Esophagus muscularis mucosa (tissue), 4 donors: ENCODE data around the gene ATP2B2. TPM values are rescaled to one million over a fixed set of nuclear protein-coding genes. Genes with fewer than 3 reads are reported as not detected.

ENCODE experiments used
- DNase-seq: peaks from one replicate; pipeline ENCODE4 v3.0.0-alpha.2; 2017; ENCODE audit errors: extremely low spot score
- H3K27ac ChIP-seq, 4 donors: fragments of 200-600 bp; sonication (generic); replicated peaks in 1 of 4; 1 replicate in 3 of 4; 2 replicates in 1 of 4; pipeline ENCODE4 v1.5.1; 2016 to 2019; ENCODE audit warnings: mild to moderate bottlenecking in 1 of 4
- H3K27me3 ChIP-seq, 4 donors: fragments of 200-600 bp; sonication (generic); one replicate each; pipeline versions ENCODE4 v1.5.1 to v1.6.0; 2016 to 2019
- H3K36me3 ChIP-seq, 4 donors: fragments of 200-600 bp; sonication (generic); one replicate each; pipeline ENCODE4 v1.5.1; 2016 to 2019
- H3K4me1 ChIP-seq, 4 donors: fragments of 200-600 bp; sonication (generic); one replicate each; pipeline ENCODE4 v1.5.1; 2016 to 2019
- H3K4me3 ChIP-seq, 4 donors: fragments of 200-600 bp; sonication (generic); 1 replicate in 2 of 4; 2 replicates in 2 of 4; pipeline ENCODE4 v1.5.1; 2016 to 2019; ENCODE audit warnings: mild to moderate bottlenecking in 4 of 4, moderate library complexity in 1 of 4
- H3K9me3 ChIP-seq, 4 donors: fragments of 200-600 bp; sonication (generic); 1 replicate in 3 of 4; 2 replicates in 1 of 4; pipeline ENCODE4 v1.5.1; 2016 to 2019
- CTCF ChIP-seq, 3 experiments: fragments of 200-600 bp in 2 of 3; fragments of 450-650 bp in 1 of 3; sonication (generic) in 2 of 3; IDR thresholded peaks; one replicate each; pipeline ENCODE4 v1.5.1; 2017 to 2019; ENCODE audit warnings: antibody characterized with exemption in 3 of 3, mild to moderate bottlenecking in 2 of 3, moderate library complexity in 1 of 3
- EP300 ChIP-seq: sonication (generic); formaldehyde crosslinking; IDR thresholded peaks from one replicate; pipeline ENCODE4 v1.6.1; 2017; ENCODE audit warnings: antibody characterized with exemption
- POLR2A ChIP-seq: fragments of 450-650 bp; IDR thresholded peaks from one replicate; pipeline ENCODE4 v1.6.1; 2017; ENCODE audit warnings: antibody characterized with exemption, moderate library complexity, mild to moderate bottlenecking, low read depth
- POLR2AphosphoS5 ChIP-seq, 2 donors: sonication (generic); formaldehyde crosslinking; IDR thresholded peaks; one replicate each; pipeline ENCODE4 v1.6.1; 2017; ENCODE audit warnings: antibody characterized with exemption in 2 of 2
- WGBS: methylation state at CpG from one replicate; pipeline ENCODE4 v1.1.5; 2018; 5-methylcytosine and 5-hydroxymethylcytosine counted together
- intact Hi-C: fragments of 100-400 bp; cut with DNase I; formaldehyde crosslinking; loops from one replicate; pipeline ENCODE4 v1.15.1; 2023
- total RNA-seq, 4 donors: library from RNA; depleted of rRNA; stranded (reverse); fragments of >200 nt; gene quantifications; one replicate each; pipeline versions ENCODE4 v1.1.0 to v1.2.1, GENCODE V29; 2016

ATP2B2 gene
- total RNA-seq, 4 donors from 2014 or later, result under 0.01 to 0.75 (median 0.39) TPM

GRCh38 chr3:10308678-10309077 lies 196.7 kb downstream of the ATP2B2 start:
- 95% methylated on average over 7 of the region's 7 CpGs for WGBS
- no peak overlapping the region for H3K27ac ChIP-seq
- DNase-seq, result no peak
- H3K9me3 ChIP-seq, result no peaks in the 10 kb centered on the region
- intact Hi-C loops, result no loop called here
- H3K36me3 ChIP-seq, result peaks cover 61 to 98% (median 91%) of the 10 kb centered on the region in 4 donors
- no peaks in the 10 kb centered on the region for H3K27me3 ChIP-seq
- no peaks in the 10 kb centered on the region for H3K4me1 ChIP-seq
- no peak overlapping the region for H3K4me3 ChIP-seq
- TF ChIP-seq POLR2A (no peak), EP300 (no peak), POLR2AphosphoS5 (IDR thresholded peaks at IDR 0.05) (no peak), CTCF (IDR thresholded peaks at IDR 0.05) (no peak)

GRCh38 chr3:10306156-10306555 lies 199.2 kb downstream of the ATP2B2 start:
- H3K27me3 ChIP-seq, result no peaks in the 10 kb centered on the region
- 78% methylated on average over 3 of the region's 3 CpGs for WGBS
- intact Hi-C loops, result no loop called here

GRCh38 chr3:10305331-10305902 lies 200.0 kb downstream of the ATP2B2 start:
- Histone ChIP-seq H3K4me1 (no peaks in the 10 kb centered on the region), H3K4me3 (no peak overlapping the region), H3K36me3 (peaks cover 71 to 98% (median 93%) of the 10 kb centered on the region in 4 donors), H3K9me3 (no peaks in the 10 kb centered on the region), H3K27ac (no peak overlapping the region), H3K27me3 (no peaks in the 10 kb centered on the region)
- no peak for TF ChIP-seq POLR2AphosphoS5 (IDR thresholded peaks at IDR 0.05)
- TF ChIP-seq EP300, result no peak
- no peak for TF ChIP-seq CTCF (IDR thresholded peaks at IDR 0.05)
- TF ChIP-seq POLR2A, result no peak
- 93% methylated on average over 4 of the region's 4 CpGs for WGBS
- no peak for DNase-seq
- intact Hi-C loops, result no loop called here

More at GRCh38 chr3:10306156-10306555, 199.2 kb downstream of the ATP2B2 start:
- no peak for TF ChIP-seq CTCF (IDR thresholded peaks at IDR 0.05)
- no peak for TF ChIP-seq EP300
- no peak for TF ChIP-seq POLR2A
- no peak for TF ChIP-seq POLR2AphosphoS5 (IDR thresholded peaks at IDR 0.05)
- Histone ChIP-seq H3K36me3 (peaks cover 64 to 98% (median 91%) of the 10 kb centered on the region in 4 donors), H3K4me3 (no peak overlapping the region), H3K27ac (no peak overlapping the region), H3K9me3 (no peaks in the 10 kb centered on the region), H3K4me1 (no peaks in the 10 kb centered on the region)
- DNase-seq, result no peak

GRCh38 chr3:10304905-10305304 lies 200.5 kb downstream of the ATP2B2 start:
- no peaks in the 10 kb centered on the region for H3K4me1 ChIP-seq
- intact Hi-C loops, result no loop called here
- peaks cover 70 to 98% (median 93%) of the 10 kb centered on the region in 4 donors for H3K36me3 ChIP-seq
- H3K27me3 ChIP-seq, result no peaks in the 10 kb centered on the region
- TF ChIP-seq POLR2AphosphoS5 (IDR thresholded peaks at IDR 0.05), result no peak
- TF ChIP-seq POLR2A, result no peak
- no peak for TF ChIP-seq CTCF (IDR thresholded peaks at IDR 0.05)
- TF ChIP-seq EP300, result no peak
- H3K27ac ChIP-seq, result no peak overlapping the region
- H3K4me3 ChIP-seq, result no peak overlapping the region
- H3K9me3 ChIP-seq, result no peaks in the 10 kb centered on the region
- 91% methylated on average over 6 of the region's 8 CpGs for WGBS
- DNase-seq, result no peak

- H3K36me3 ChIP-seq, result peaks cover 67 to 98% (median 92%) of the 10 kb centered on the region in 4 donors
- no peak overlapping the region for H3K4me3 ChIP-seq
- intact Hi-C loops, result no loop called here
- H3K27ac ChIP-seq, result no peak overlapping the region
- DNase-seq, result no peak
- H3K27me3 ChIP-seq, result no peaks in the 10 kb centered on the region
- TF ChIP-seq CTCF (IDR thresholded peaks at IDR 0.05), result no peak
- TF ChIP-seq POLR2AphosphoS5 (IDR thresholded peaks at IDR 0.05), result no peak
- no peak for TF ChIP-seq POLR2A
- no peak for TF ChIP-seq EP300
- no peaks in the 10 kb centered on the region for H3K9me3 ChIP-seq
- WGBS, result 83% methylated on average over 7 of the region's 8 CpGs
- H3K4me1 ChIP-seq, result no peaks in the 10 kb centered on the region
Measured at GRCh38 chr3:10303785-10304184, 201.6 kb downstream of the ATP2B2 start.
